Measurements from ENCODE around the gene HMGCLL1.

The HMGCLL1 gene

GRCh38 chr6:55473722-55474121 lies 105.3 kb downstream of the HMGCLL1 start:
- Histone ChIP-seq H3K27me3 (ENCODE audit: control insufficient read depth, insufficient read depth, low read length) (no peaks in the 10 kb centered on the region), H3K36me3 (ENCODE audit: control insufficient read depth, insufficient read depth, low read length) (no peaks in the 10 kb centered on the region), H3K9me3 (ENCODE audit: control insufficient read depth, low read length) (no peaks in the 10 kb centered on the region), H3K4me3 (ENCODE audit: low read length) (no peak overlapping the region), H3K4me1 (ENCODE audit: control insufficient read depth, insufficient read depth, low read length) (no peaks in the 10 kb centered on the region), H3K9ac (ENCODE audit: low read length) (no peak overlapping the region)

DNA sequence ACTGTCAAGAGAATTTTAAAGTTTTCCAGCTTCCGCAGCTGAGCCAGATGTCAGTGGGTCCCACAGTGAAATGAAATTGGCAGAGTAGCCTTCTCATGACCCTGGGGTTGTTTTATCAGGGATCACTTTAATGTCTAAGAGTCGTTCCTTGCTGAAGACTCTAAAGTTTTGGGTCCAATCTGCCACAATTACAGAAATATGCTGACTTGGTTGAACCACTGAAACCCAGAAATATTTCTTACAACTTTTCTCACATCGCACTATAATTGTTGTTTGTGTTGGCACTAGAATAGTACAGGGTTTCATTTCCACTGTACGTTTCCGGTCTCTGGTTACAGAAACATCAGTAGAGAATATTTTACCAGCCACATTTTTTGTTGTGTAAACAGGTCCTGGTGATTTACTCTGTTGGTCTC lies 109.0 kb downstream of the HMGCLL1 start:
- Histone ChIP-seq H3K36me3 (ENCODE audit: control insufficient read depth, insufficient read depth, low read length) (no peaks in the 10 kb centered on the region), H3K9ac (ENCODE audit: low read length) (no peak overlapping the region), H3K27me3 (ENCODE audit: control insufficient read depth, insufficient read depth, low read length) (no peaks in the 10 kb centered on the region), H3K4me3 (ENCODE audit: low read length) (no peak overlapping the region), H3K4me1 (ENCODE audit: control insufficient read depth, insufficient read depth, low read length) (no peaks in the 10 kb centered on the region), H3K9me3 (ENCODE audit: control insufficient read depth, low read length) (no peaks in the 10 kb centered on the region)

- Histone ChIP-seq H3K27me3 (ENCODE audit: control insufficient read depth, insufficient read depth, low read length) (no peaks in the 10 kb centered on the region), H3K9me3 (ENCODE audit: control insufficient read depth, low read length) (no peaks in the 10 kb centered on the region)
Measured at GRCh38 chr6:55456016-55456415, 123.0 kb downstream of the HMGCLL1 start.

GRCh38 chr6:55450005-55450404 lies 129.0 kb downstream of the HMGCLL1 start:
- H3K4me3 ChIP-seq (ENCODE audit: low read length) = no peak overlapping the region
- H3K9me3 ChIP-seq (ENCODE audit: control insufficient read depth, low read length) = no peaks in the 10 kb centered on the region
- no peak overlapping the region for H3K9ac ChIP-seq (ENCODE audit: low read length)
- no peaks in the 10 kb centered on the region for H3K4me1 ChIP-seq (ENCODE audit: control insufficient read depth, insufficient read depth, low read length)
- H3K27me3 ChIP-seq (ENCODE audit: control insufficient read depth, insufficient read depth, low read length) = no peaks in the 10 kb centered on the region
- no peaks in the 10 kb centered on the region for H3K36me3 ChIP-seq (ENCODE audit: control insufficient read depth, insufficient read depth, low read length)

More at GRCh38 chr6:55456016-55456415, 123.0 kb downstream of the HMGCLL1 start:
- Histone ChIP-seq H3K4me3 (ENCODE audit: low read length) (no peak overlapping the region), H3K36me3 (ENCODE audit: control insufficient read depth, insufficient read depth, low read length) (no peaks in the 10 kb centered on the region), H3K4me1 (ENCODE audit: control insufficient read depth, insufficient read depth, low read length) (no peaks in the 10 kb centered on the region), H3K9ac (ENCODE audit: low read length) (no peak overlapping the region)

DNA sequence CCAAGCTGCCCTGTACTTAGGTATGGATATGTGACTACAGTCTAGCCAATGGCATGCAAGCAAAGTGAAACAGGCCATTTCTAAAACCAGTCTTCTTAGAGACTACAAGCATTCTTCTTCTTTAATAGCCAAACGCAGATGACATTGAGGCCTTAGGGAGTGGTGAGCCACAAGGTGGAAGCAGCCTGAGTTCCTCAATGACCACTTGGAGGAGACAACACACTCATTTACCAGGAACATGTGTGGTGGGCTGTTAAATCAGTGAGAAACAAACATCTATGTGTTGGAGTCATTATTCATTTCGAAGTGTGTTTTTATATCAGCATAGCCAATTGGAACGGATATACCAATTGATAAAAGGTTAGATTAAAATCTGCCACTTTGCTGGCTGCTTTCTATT lies 129.8 kb downstream of the HMGCLL1 start:
- Histone ChIP-seq H3K9me3 (ENCODE audit: control insufficient read depth, low read length) (no peaks in the 10 kb centered on the region), H3K36me3 (ENCODE audit: control insufficient read depth, insufficient read depth, low read length) (no peaks in the 10 kb centered on the region), H3K9ac (ENCODE audit: low read length) (no peak overlapping the region), H3K4me1 (ENCODE audit: control insufficient read depth, insufficient read depth, low read length) (no peaks in the 10 kb centered on the region), H3K27me3 (ENCODE audit: control insufficient read depth, insufficient read depth, low read length) (no peaks in the 10 kb centered on the region), H3K4me3 (ENCODE audit: low read length) (no peak overlapping the region)

GRCh38 chr6:55448451-55448850 lies 130.5 kb downstream of the HMGCLL1 start:
- no peaks in the 10 kb centered on the region for H3K9me3 ChIP-seq (ENCODE audit: control insufficient read depth, low read length)
- H3K4me1 ChIP-seq (ENCODE audit: control insufficient read depth, insufficient read depth, low read length) = no peaks in the 10 kb centered on the region

GRCh38 chr6:55447891-55448290 lies 131.1 kb downstream of the HMGCLL1 start:
- no peaks in the 10 kb centered on the region for H3K9me3 ChIP-seq (ENCODE audit: control insufficient read depth, low read length)
- H3K27me3 ChIP-seq (ENCODE audit: control insufficient read depth, insufficient read depth, low read length) = no peaks in the 10 kb centered on the region
- H3K36me3 ChIP-seq (ENCODE audit: control insufficient read depth, insufficient read depth, low read length) = no peaks in the 10 kb centered on the region
- H3K4me1 ChIP-seq (ENCODE audit: control insufficient read depth, insufficient read depth, low read length) = no peaks in the 10 kb centered on the region
- no peak overlapping the region for H3K9ac ChIP-seq (ENCODE audit: low read length)
- H3K4me3 ChIP-seq (ENCODE audit: low read length) = no peak overlapping the region

More at GRCh38 chr6:55448451-55448850, 130.5 kb downstream of the HMGCLL1 start:
- Histone ChIP-seq H3K36me3 (ENCODE audit: control insufficient read depth, insufficient read depth, low read length) (no peaks in the 10 kb centered on the region), H3K27me3 (ENCODE audit: control insufficient read depth, insufficient read depth, low read length) (no peaks in the 10 kb centered on the region), H3K4me3 (ENCODE audit: low read length) (no peak overlapping the region), H3K9ac (ENCODE audit: low read length) (no peak overlapping the region)

DNA sequence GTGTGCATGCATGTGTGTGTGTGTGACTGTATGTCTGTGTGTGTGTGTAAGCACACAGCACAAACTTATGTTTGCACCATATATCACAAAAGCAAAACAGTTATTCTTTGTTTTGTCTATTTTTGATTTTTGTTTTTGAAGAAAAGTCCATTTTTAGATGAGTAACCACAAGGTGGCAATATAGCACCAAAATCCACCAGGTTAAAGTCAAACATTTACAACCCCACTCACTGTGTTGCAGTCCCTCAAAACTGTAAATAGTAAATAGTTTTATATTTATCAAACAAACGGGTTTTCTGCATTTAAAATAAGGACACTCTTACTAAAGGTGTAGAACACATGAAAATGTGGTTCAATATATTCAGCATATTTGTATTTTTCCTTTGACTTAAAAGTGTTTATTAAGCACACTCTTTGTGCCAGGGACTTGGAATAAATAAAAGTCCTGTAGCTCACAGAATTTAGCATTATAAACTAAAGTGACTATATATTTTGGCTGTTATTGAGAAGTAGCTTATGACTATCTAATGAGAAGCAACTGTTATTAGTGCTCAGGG lies 133.3 kb downstream of the HMGCLL1 start:
- Histone ChIP-seq H3K9ac (ENCODE audit: low read length) (no peak overlapping the region), H3K9me3 (ENCODE audit: control insufficient read depth, low read length) (no peaks in the 10 kb centered on the region), H3K27me3 (ENCODE audit: control insufficient read depth, insufficient read depth, low read length) (no peaks in the 10 kb centered on the region), H3K36me3 (ENCODE audit: control insufficient read depth, insufficient read depth, low read length) (no peaks in the 10 kb centered on the region), H3K4me1 (ENCODE audit: control insufficient read depth, insufficient read depth, low read length) (no peaks in the 10 kb centered on the region), H3K4me3 (ENCODE audit: low read length) (no peak overlapping the region)

DNA sequence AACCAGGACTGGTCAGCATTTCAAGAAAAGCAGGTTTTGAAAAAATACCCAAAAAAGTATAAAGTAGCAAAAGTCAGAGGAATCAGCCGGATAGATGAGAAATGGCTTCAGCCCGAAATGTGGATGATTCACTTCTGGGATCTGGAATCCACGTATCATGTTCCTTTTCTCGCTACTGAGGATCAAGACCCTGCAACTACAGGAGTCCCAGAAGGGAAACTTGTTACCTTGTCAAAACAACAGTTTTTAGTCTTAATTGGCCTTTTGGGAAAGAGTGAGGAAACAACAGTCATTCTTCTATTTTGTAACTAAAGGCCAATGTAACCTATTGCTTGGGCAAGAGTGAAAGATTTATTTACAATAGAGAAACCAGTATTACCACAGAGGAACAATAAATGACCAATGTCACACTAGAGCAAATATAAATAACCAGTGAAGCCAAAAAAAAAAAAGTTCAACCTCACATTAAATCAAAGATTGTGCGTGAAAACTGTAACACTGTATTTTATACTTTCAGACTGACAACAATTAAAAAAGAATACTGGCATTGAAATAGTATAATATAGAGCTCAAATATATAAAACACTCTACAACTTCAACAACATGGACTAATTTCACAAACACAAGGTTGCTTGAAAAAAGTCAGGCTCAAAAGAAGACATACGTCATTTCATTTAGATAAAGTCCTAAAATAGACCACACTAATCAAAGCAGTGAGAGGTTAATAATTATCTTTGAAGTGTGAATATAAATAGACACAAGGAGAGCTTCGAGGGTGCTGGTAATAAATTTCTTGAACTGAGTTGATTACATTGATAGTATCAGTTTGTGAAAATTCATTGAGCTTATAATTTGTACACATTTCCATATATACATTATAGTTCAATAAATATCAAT lies 135.5 kb downstream of the HMGCLL1 start:
- H3K27me3 ChIP-seq (ENCODE audit: control insufficient read depth, insufficient read depth, low read length) = no peaks in the 10 kb centered on the region
- H3K4me1 ChIP-seq (ENCODE audit: control insufficient read depth, insufficient read depth, low read length) = no peaks in the 10 kb centered on the region
- H3K9me3 ChIP-seq (ENCODE audit: control insufficient read depth, low read length) = no peaks in the 10 kb centered on the region
- H3K9ac ChIP-seq (ENCODE audit: low read length) = no peak overlapping the region
- no peaks in the 10 kb centered on the region for H3K36me3 ChIP-seq (ENCODE audit: control insufficient read depth, insufficient read depth, low read length)
- no peak overlapping the region for H3K4me3 ChIP-seq (ENCODE audit: low read length)

- H3K4me1 ChIP-seq (ENCODE audit: control insufficient read depth, insufficient read depth, low read length) = no peaks in the 10 kb centered on the region
- H3K36me3 ChIP-seq (ENCODE audit: control insufficient read depth, insufficient read depth, low read length) = no peaks in the 10 kb centered on the region
- H3K9me3 ChIP-seq (ENCODE audit: control insufficient read depth, low read length) = no peaks in the 10 kb centered on the region
- H3K9ac ChIP-seq (ENCODE audit: low read length) = no peak overlapping the region
- no peak overlapping the region for H3K4me3 ChIP-seq (ENCODE audit: low read length)
- H3K27me3 ChIP-seq (ENCODE audit: control insufficient read depth, insufficient read depth, low read length) = no peaks in the 10 kb centered on the region
Measured at GRCh38 chr6:55438203-55438602, 140.8 kb downstream of the HMGCLL1 start.

GRCh38 chr6:55437141-55437540 lies 141.9 kb downstream of the HMGCLL1 start:
- Histone ChIP-seq H3K27me3 (ENCODE audit: control insufficient read depth, insufficient read depth, low read length) (no peaks in the 10 kb centered on the region), H3K9me3 (ENCODE audit: control insufficient read depth, low read length) (no peaks in the 10 kb centered on the region), H3K36me3 (ENCODE audit: control insufficient read depth, insufficient read depth, low read length) (no peaks in the 10 kb centered on the region), H3K9ac (ENCODE audit: low read length) (no peak overlapping the region), H3K4me3 (ENCODE audit: low read length) (no peak overlapping the region), H3K4me1 (ENCODE audit: control insufficient read depth, insufficient read depth, low read length) (no peaks in the 10 kb centered on the region)

GRCh38 chr6:55433446-55434130 lies 145.4 kb downstream of the HMGCLL1 start:
- Histone ChIP-seq H3K9me3 (ENCODE audit: control insufficient read depth, low read length) (no peaks in the 10 kb centered on the region), H3K36me3 (ENCODE audit: control insufficient read depth, insufficient read depth, low read length) (no peaks in the 10 kb centered on the region), H3K4me3 (ENCODE audit: low read length) (no peak overlapping the region), H3K4me1 (ENCODE audit: control insufficient read depth, insufficient read depth, low read length) (no peaks in the 10 kb centered on the region), H3K9ac (ENCODE audit: low read length) (no peak overlapping the region), H3K27me3 (ENCODE audit: control insufficient read depth, insufficient read depth, low read length) (no peaks in the 10 kb centered on the region)
